Measurements from ENCODE around the gene NOB1.
"Not testable (repeated sequence)": the region's sequence is repeated elsewhere in the genome, so short reads cannot be mapped to it uniquely, and the experiment has no call there.

NOB1 gene

GRCh38 chr16:69754469-69755310 lies at the start of gene NOB1:
NOB1 (minus strand) TSS chr16:69754926; CDS start chr16:69754910, 16 bp downstream.
- DNase-seq: peak; percentile 96

GRCh38 chr16:69804297-69804696 lies 49.6 kb upstream of the NOB1 start:
- DNase-seq: no peak

- no peak for DNase-seq
Measured at GRCh38 chr16:69799611-69800031, 44.9 kb upstream of the NOB1 start.

GRCh38 chr16:69798466-69798865 lies 43.7 kb upstream of the NOB1 start:
- no peak for DNase-seq

- peak; percentile 4 for DNase-seq
Measured at GRCh38 chr16:69796285-69797118, 41.8 kb upstream of the NOB1 start.

- DNase-seq: no peak
Measured at GRCh38 chr16:69794486-69794885, 39.8 kb upstream of the NOB1 start.

- no peak for DNase-seq
Measured at GRCh38 chr16:69793526-69793925, 38.8 kb upstream of the NOB1 start.

GRCh38 chr16:69791391-69791847 lies 36.7 kb upstream of the NOB1 start:
- not testable (repeated sequence) for DNase-seq

- DNase-seq: no peak
Measured at GRCh38 chr16:69787883-69788282, 33.2 kb upstream of the NOB1 start.

- DNase-seq: no peak
Measured at GRCh38 chr16:69784586-69784985, 29.9 kb upstream of the NOB1 start.

GRCh38 chr16:69781118-69781517 lies 26.4 kb upstream of the NOB1 start:
- no peak for DNase-seq

GRCh38 chr16:69779724-69780123 lies 25.0 kb upstream of the NOB1 start:
- DNase-seq: no peak

GRCh38 chr16:69775563-69775962 lies 20.8 kb upstream of the NOB1 start:
- no peak for DNase-seq

- no peak for DNase-seq
Measured at GRCh38 chr16:69773260-69773947, 18.7 kb upstream of the NOB1 start.

GRCh38 chr16:69771651-69771967 lies 16.9 kb upstream of the NOB1 start:
- no peak for DNase-seq

GRCh38 chr16:69769404-69769803 lies 14.7 kb upstream of the NOB1 start:
- DNase-seq: no peak

GRCh38 chr16:69768666-69769065 lies 13.9 kb upstream of the NOB1 start:
- no peak for DNase-seq

- no peak for DNase-seq
Measured at GRCh38 chr16:69767459-69768229, 12.9 kb upstream of the NOB1 start.

- DNase-seq: no peak
Measured at GRCh38 chr16:69763599-69763942, 8.8 kb upstream of the NOB1 start.

GRCh38 chr16:69762814-69763598 lies 8.3 kb upstream of the NOB1 start:
- no peak for DNase-seq

- DNase-seq: peak; percentile 62
Measured at GRCh38 chr16:69761983-69762813, 7.5 kb upstream of the NOB1 start, which contains the start of gene WWP2. WWP2 (plus strand) TSS chr16:69762332; CDS start chr16:69787011, 24,679 bp downstream.

All from KG1 (cell line).